Gastrocnemius medialis (tissue), 4 donors: ENCODE measurements around the gene VAMP5. TPM values are rescaled to one million over a fixed set of nuclear protein-coding genes. Genes with fewer than 3 reads are reported as not detected.
A peak's percentile ranks its signal among the peaks of the same experiment; 100 is the strongest.

Source experiments
- ATAC-seq, 2 donors: fragments of 150-250 bp; one replicate each; pipeline ENCODE4 v1.9.1; 2016
- DNase-seq, 2 donors: peaks; one replicate each; pipeline ENCODE4 v3.0.0-alpha.2; 2019
- H3K27ac ChIP-seq, 4 donors: fragments of 200-600 bp; sonication (generic); 1 replicate in 1 of 4; 2 replicates in 3 of 4; pipeline ENCODE4 v1.5.1; 2016 to 2018; ENCODE audit warnings: mild to moderate bottlenecking in 2 of 4, moderate library complexity in 1 of 4
- H3K27me3 ChIP-seq, 3 donors: fragments of 200-600 bp; sonication (generic) in 2 of 3; 1 replicate in 1 of 3; 2 replicates in 2 of 3; pipeline versions ENCODE4 v1.5.1 to v1.6.0; 2016 to 2019; ENCODE audit warnings: mild to moderate bottlenecking in 1 of 3, moderate library complexity in 1 of 3
- H3K36me3 ChIP-seq, 2 donors: fragments of 200-600 bp; sonication (generic) in 1 of 2; one replicate each; pipeline ENCODE4 v1.5.1; 2017 to 2018
- H3K4me1 ChIP-seq, 2 donors: fragments of 200-600 bp; sonication (generic) in 1 of 2; one replicate each; pipeline ENCODE4 v1.5.1; 2016 to 2017; ENCODE audit warnings: mild to moderate bottlenecking in 2 of 2
- H3K4me3 ChIP-seq, 4 donors: fragments of 200-600 bp; sonication (generic) in 3 of 4; 1 replicate in 1 of 4; 2 replicates in 3 of 4; pipeline ENCODE4 v1.5.1; 2016 to 2019; ENCODE audit warnings: mild to moderate bottlenecking in 2 of 4
- H3K9me3 ChIP-seq, 3 donors: fragments of 200-600 bp; sonication (generic) in 2 of 3; 1 replicate in 1 of 3; 2 replicates in 2 of 3; pipeline ENCODE4 v1.5.1; 2016 to 2019
- CTCF ChIP-seq, 5 experiments: fragments of 450-650 bp in 3 of 5; fragments of 200-600 bp in 2 of 5; sonication (generic) in 2 of 5; IDR thresholded peaks in 4 of 5; conservative IDR thresholded peaks in 1 of 5; 1 replicate in 4 of 5; 2 replicates in 1 of 5; pipeline ENCODE4 v1.5.1; 2016 to 2019; ENCODE audit warnings: antibody characterized with exemption in 5 of 5, mild to moderate bottlenecking in 3 of 5, moderate library complexity in 3 of 5
- POLR2A ChIP-seq, 2 donors: fragments of 450-650 bp; IDR thresholded peaks; one replicate each; pipeline ENCODE4 v1.6.1; 2017; ENCODE audit warnings: antibody characterized with exemption in 2 of 2, mild to moderate bottlenecking in 2 of 2, moderate library complexity in 2 of 2
- in situ Hi-C, 4 donors: fragments of 200-750 bp; cut with MboI; loops; one replicate each; pipeline versions ENCODE4 v1.15.0 to v1.8.0; 2017; ENCODE audit warnings: low sequenced_read_pairs in 4 of 4
- intact Hi-C: fragments of 100-400 bp; cut with DNase I; formaldehyde crosslinking; loops from one replicate; pipeline ENCODE4 v1.15.1; 2023; ENCODE audit warnings: low total_unique reads
- total RNA-seq, 4 donors: library from RNA; depleted of rRNA; stranded (reverse); fragments of >200 nt; gene quantifications; one replicate each; pipeline versions ENCODE4 v1.1.0 to v1.2.3, GENCODE V29; 2016

VAMP5 gene
- total RNA-seq, 4 donors from 2014 or later: 19.9 to 47.0 (median 36.9) TPM

GRCh38 chr2:85588236-85588635, 4.0 kb downstream of the VAMP5 start:
- no peak for TF ChIP-seq POLR2A (IDR thresholded peaks at IDR 0.05)
- no peak for TF ChIP-seq CTCF (IDR thresholded peaks at IDR 0.05 in 4 of 5, conservative IDR thresholded peaks at IDR 0.05 in 1 of 5)
- H3K9me3 ChIP-seq: no peaks in the 10 kb centered on the region
- ATAC-seq: no peak
- no peak for DNase-seq
- peak overlapping the region; percentile 88 to 98 (median 90) for H3K27ac ChIP-seq
- peaks cover 0 to 5% of the 10 kb centered on the region in 2 donors for H3K36me3 ChIP-seq
- intact Hi-C loops (no loop called here), in situ Hi-C loops (no loop called here)
- H3K27me3 ChIP-seq: no peaks in the 10 kb centered on the region
- H3K4me1 ChIP-seq: peaks cover 81 to 85% of the 10 kb centered on the region in 2 donors
- no peak overlapping the region for H3K4me3 ChIP-seq

- DNase-seq (no peak), ATAC-seq (no peak)
- no peaks in the 10 kb centered on the region for H3K27me3 ChIP-seq
- no peaks in the 10 kb centered on the region for H3K9me3 ChIP-seq
- H3K4me1 ChIP-seq: peaks cover 80% of the 10 kb centered on the region in 2 donors
- TF ChIP-seq CTCF (IDR thresholded peaks at IDR 0.05 in 4 of 5, conservative IDR thresholded peaks at IDR 0.05 in 1 of 5): no peak
- no peak for TF ChIP-seq POLR2A (IDR thresholded peaks at IDR 0.05)
- in situ Hi-C loops: no loop called here
- H3K4me3 ChIP-seq: no peak overlapping the region
- intact Hi-C loops: no loop called here
- H3K27ac ChIP-seq: peak overlapping the region; percentile 88 to 98 (median 90)
- peaks cover 0 to 7% of the 10 kb centered on the region in 2 donors for H3K36me3 ChIP-seq
These were observed 4.4 kb downstream of the VAMP5 start for GRCh38 chr2:85588645-85589044.

GRCh38 chr2:85589181-85589580, 5.0 kb downstream of the VAMP5 start:
- ATAC-seq: peak in 1 of 2 donors; percentile 8
- no peak overlapping the region for H3K4me3 ChIP-seq
- H3K4me1 ChIP-seq: peaks cover 78 to 80% of the 10 kb centered on the region in 2 donors
- H3K27me3 ChIP-seq: no peaks in the 10 kb centered on the region
- TF ChIP-seq POLR2A (IDR thresholded peaks at IDR 0.05): no peak
- TF ChIP-seq CTCF (IDR thresholded peaks at IDR 0.05 in 4 of 5, conservative IDR thresholded peaks at IDR 0.05 in 1 of 5): no peak
- H3K9me3 ChIP-seq: no peaks in the 10 kb centered on the region
- DNase-seq: peak in 1 of 2 donors; percentile 52
- intact Hi-C loops (no loop called here), in situ Hi-C loops (no loop called here)
- peaks cover 0 to 7% of the 10 kb centered on the region in 2 donors for H3K36me3 ChIP-seq
- H3K27ac ChIP-seq: peak overlapping the region; percentile 88 to 98 (median 90)

GRCh38 chr2:85589982-85590791, 6.0 kb downstream of the VAMP5 start:
- H3K4me3 ChIP-seq: no peak overlapping the region
- peaks cover 0 to 7% of the 10 kb centered on the region in 2 donors for H3K36me3 ChIP-seq
- ATAC-seq: no peak
- no peaks in the 10 kb centered on the region for H3K27me3 ChIP-seq
- DNase-seq: no peak
- no peak for TF ChIP-seq CTCF (IDR thresholded peaks at IDR 0.05 in 4 of 5, conservative IDR thresholded peaks at IDR 0.05 in 1 of 5)
- TF ChIP-seq POLR2A (IDR thresholded peaks at IDR 0.05): no peak
- H3K4me1 ChIP-seq: peaks cover 84% of the 10 kb centered on the region in 2 donors
- in situ Hi-C loops (no loop called here), intact Hi-C loops (no loop called here)
- H3K27ac ChIP-seq: peak overlapping the region; percentile 88 to 98 (median 90)
- H3K9me3 ChIP-seq: no peaks in the 10 kb centered on the region
